ENCODE results near the gene CD48.

GRCh38 chr1:160755911-160756848, 44.6 kb upstream of the CD48 start:
- no peak for TF ChIP-seq POLR2AphosphoS5 (IDR thresholded peaks at IDR 0.05)
- TF ChIP-seq CTCF (IDR thresholded peaks at IDR 0.05) = no peak

All from upper lobe of left lung (tissue), 4 donors.